Keratinocyte (primary cell): ENCODE measurements around the gene SLC2A9.

Experiments
- EZH2 ChIP-seq: IDR thresholded peaks from one replicate; pipeline ENCODE4 v1.6.1; 2012; ENCODE audit warnings: inconsistent platforms, mild to moderate bottlenecking, low read length, moderate library complexity
- TF ChIP-seq, protein P1 (sequence below), 3 experiments: IDR thresholded peaks in 1 of 3; conservative IDR thresholded peaks in 1 of 3; optimal IDR thresholded peaks in 1 of 3; 2 replicates in 2 of 3; 3 replicates in 1 of 3; pipeline versions ENCODE3 to v1.5.1; 2011; ENCODE audit warnings: low read length in 3 of 3, mild to moderate bottlenecking in 3 of 3, moderate library complexity in 2 of 3, control low read depth in 1 of 3, inconsistent platforms in 1 of 3; ENCODE audit not compliant: insufficient read depth in 2 of 3; ENCODE audit errors: extremely low read depth in 1 of 3

DNA sequence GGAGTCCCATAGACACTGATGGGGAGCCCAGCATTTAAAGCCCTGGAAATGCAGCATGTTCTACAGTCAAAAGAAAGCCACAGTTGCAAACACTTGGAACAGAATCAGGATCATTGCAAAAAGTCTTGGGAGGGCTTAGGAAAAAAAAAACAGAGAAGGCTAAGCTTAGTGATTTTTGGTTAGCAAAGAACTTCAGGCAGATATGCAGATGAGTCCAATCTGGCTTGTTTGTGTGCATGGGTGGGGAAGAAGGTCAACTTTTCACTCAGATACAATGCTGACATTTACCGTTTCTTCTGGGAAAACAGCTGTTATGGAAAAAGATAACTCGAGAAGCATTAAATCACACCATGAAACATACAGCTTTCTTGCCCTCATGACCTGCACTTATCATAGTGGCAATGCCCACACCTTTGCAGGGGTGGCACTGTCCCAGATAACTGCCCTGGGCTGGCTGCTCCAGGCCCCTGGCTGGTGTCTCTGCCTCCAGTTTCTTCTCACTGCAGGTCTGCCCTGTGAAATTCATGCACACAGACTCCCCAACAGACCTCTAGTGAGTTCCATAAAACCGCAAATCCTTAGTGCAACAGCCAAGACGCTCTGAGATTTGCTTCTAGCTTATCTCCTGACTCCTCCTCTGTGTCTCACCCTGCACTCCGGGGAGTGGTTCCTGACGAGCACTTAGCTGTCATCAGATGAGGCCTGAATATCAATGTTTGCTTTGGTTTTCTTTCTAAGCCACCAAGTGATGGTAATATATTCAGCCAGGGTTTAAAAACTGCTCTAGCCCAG is 140.7 kb downstream of the SLC2A9 start:
- TF ChIP-seq, protein P1, sequence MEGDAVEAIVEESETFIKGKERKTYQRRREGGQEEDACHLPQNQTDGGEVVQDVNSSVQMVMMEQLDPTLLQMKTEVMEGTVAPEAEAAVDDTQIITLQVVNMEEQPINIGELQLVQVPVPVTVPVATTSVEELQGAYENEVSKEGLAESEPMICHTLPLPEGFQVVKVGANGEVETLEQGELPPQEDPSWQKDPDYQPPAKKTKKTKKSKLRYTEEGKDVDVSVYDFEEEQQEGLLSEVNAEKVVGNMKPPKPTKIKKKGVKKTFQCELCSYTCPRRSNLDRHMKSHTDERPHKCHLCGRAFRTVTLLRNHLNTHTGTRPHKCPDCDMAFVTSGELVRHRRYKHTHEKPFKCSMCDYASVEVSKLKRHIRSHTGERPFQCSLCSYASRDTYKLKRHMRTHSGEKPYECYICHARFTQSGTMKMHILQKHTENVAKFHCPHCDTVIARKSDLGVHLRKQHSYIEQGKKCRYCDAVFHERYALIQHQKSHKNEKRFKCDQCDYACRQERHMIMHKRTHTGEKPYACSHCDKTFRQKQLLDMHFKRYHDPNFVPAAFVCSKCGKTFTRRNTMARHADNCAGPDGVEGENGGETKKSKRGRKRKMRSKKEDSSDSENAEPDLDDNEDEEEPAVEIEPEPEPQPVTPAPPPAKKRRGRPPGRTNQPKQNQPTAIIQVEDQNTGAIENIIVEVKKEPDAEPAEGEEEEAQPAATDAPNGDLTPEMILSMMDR (optimal IDR thresholded peaks at IDR 0.05 in 1 of 3, IDR thresholded peaks at IDR 0.05 in 1 of 3, conservative IDR thresholded peaks at IDR 0.05 in 1 of 3; ENCODE audit: extremely low read depth in 1 of 3, insufficient read depth in 2 of 3, low read length in 3 of 3), result no peak
- TF ChIP-seq EZH2, result no peak
